Stimulated activated CD4-positive, alpha-beta T cell treated with anti-CD3 and anti-CD28 coated beads, TNF-alpha, amount 100 ng/mL, for 4 hours (primary cell): Measurements from ENCODE around the gene FDXR.

Source experiments
- DNase-seq, 3 experiments: peaks; one replicate each; pipeline ENCODE4 v3.0.0-alpha.2; 2020; ENCODE audit warnings: low read depth in 3 of 3

FDXR gene

GRCh38 chr17:74814453-74814852 is 58.3 kb downstream of the FDXR start:
- no peak for DNase-seq
